Osteoblast (primary cell): Measurements from ENCODE around the gene NF2. TPM values are rescaled to one million over a fixed set of nuclear protein-coding genes. Genes with fewer than 3 reads are reported as not detected.

Experiments used
- DNase-seq: peaks from one replicate; pipeline ENCODE4 v3.0.0; 2011; ENCODE audit warnings: low spot score, mixed read lengths; ENCODE audit not compliant: insufficient read length; ENCODE audit errors: missing footprints
- H2AFZ ChIP-seq: 2 replicates; pipeline ENCODE4 v1.6.0; 2011; ENCODE audit warnings: mild to moderate bottlenecking, low read length
- H3K27ac ChIP-seq: 2 replicates; pipeline ENCODE4 v1.5.1; 2011; ENCODE audit warnings: mild to moderate bottlenecking, low read depth, low read length, moderate library complexity
- H3K27me3 ChIP-seq: 2 replicates; pipeline ENCODE4 v1.6.0; 2012; ENCODE audit warnings: mild to moderate bottlenecking, control low read depth, inconsistent platforms, low read length, moderate library complexity; ENCODE audit not compliant: insufficient read depth
- H3K36me3 ChIP-seq: 2 replicates; pipeline ENCODE4 v1.5.1; 2011; ENCODE audit warnings: mild to moderate bottlenecking, low read length, control low read depth, moderate library complexity; ENCODE audit not compliant: insufficient read depth
- H3K4me1 ChIP-seq: 2 replicates; pipeline ENCODE4 v1.5.1; 2011; ENCODE audit warnings: mild to moderate bottlenecking, low read length, control low read depth, moderate library complexity; ENCODE audit not compliant: insufficient read depth
- H3K4me2 ChIP-seq: 2 replicates; pipeline ENCODE4 v1.6.0; 2011; ENCODE audit warnings: mild to moderate bottlenecking, low read length; ENCODE audit not compliant: insufficient read depth
- H3K4me3 ChIP-seq: fragments of 200-600 bp; sonication (generic); 3 replicates; pipeline ENCODE4 v1.5.1; 2012; ENCODE audit warnings: mild to moderate bottlenecking, low read length, inconsistent platforms; ENCODE audit not compliant: insufficient read depth
- H3K79me2 ChIP-seq: 2 replicates; pipeline ENCODE4 v1.6.0; 2012; ENCODE audit warnings: mild to moderate bottlenecking, low read length, control low read depth, inconsistent platforms; ENCODE audit not compliant: insufficient read depth
- H3K9me3 ChIP-seq: 2 replicates; pipeline ENCODE4 v1.5.1; 2011; ENCODE audit warnings: low read depth, low read length, control low read depth
- H4K20me1 ChIP-seq: 2 replicates; pipeline ENCODE4 v1.6.0; 2012; ENCODE audit warnings: mild to moderate bottlenecking, low read length, control low read depth; ENCODE audit not compliant: insufficient read depth
- total RNA-seq: library from RNA; depleted of rRNA; stranded (reverse); fragments of >200 nt; gene quantifications from 2 replicates; pipeline ENCODE4 v1.2.3, GENCODE V29; 2012
- TF ChIP-seq, protein P1 (sequence below): IDR thresholded peaks from 2 replicates; pipeline ENCODE4 v1.5.1; 2011; ENCODE audit warnings: mild to moderate bottlenecking, low read depth, low read length, moderate library complexity; ENCODE audit errors: extremely low read depth

NF2 gene
- total RNA-seq, 1 donor = 72.7 TPM

GRCh38 chr22:29701155-29701999 is 97.9 kb downstream of the NF2 start:
- Histone ChIP-seq H2AFZ (no peak overlapping the region), H3K4me3 (no peak overlapping the region), H3K27me3 (peaks cover 13% of the 10 kb centered on the region), H4K20me1 (peaks cover 9% of the 10 kb centered on the region), H3K4me2 (no peak overlapping the region), H3K27ac (no peak overlapping the region), H3K36me3 (peaks cover 5% of the 10 kb centered on the region), H3K4me1 (peaks cover 23% of the 10 kb centered on the region), H3K79me2 (no peaks in the 10 kb centered on the region), H3K9me3 (no peaks in the 10 kb centered on the region)
- peak; percentile 65 for DNase-seq
- TF ChIP-seq, protein P1, sequence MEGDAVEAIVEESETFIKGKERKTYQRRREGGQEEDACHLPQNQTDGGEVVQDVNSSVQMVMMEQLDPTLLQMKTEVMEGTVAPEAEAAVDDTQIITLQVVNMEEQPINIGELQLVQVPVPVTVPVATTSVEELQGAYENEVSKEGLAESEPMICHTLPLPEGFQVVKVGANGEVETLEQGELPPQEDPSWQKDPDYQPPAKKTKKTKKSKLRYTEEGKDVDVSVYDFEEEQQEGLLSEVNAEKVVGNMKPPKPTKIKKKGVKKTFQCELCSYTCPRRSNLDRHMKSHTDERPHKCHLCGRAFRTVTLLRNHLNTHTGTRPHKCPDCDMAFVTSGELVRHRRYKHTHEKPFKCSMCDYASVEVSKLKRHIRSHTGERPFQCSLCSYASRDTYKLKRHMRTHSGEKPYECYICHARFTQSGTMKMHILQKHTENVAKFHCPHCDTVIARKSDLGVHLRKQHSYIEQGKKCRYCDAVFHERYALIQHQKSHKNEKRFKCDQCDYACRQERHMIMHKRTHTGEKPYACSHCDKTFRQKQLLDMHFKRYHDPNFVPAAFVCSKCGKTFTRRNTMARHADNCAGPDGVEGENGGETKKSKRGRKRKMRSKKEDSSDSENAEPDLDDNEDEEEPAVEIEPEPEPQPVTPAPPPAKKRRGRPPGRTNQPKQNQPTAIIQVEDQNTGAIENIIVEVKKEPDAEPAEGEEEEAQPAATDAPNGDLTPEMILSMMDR = peak; percentile 14

GRCh38 chr22:29702000-29702930 is 98.8 kb downstream of the NF2 start:
- H2AFZ ChIP-seq = no peak overlapping the region
- H3K36me3 ChIP-seq = peaks cover under 1% of the 10 kb centered on the region
- no peaks in the 10 kb centered on the region for H3K9me3 ChIP-seq
- peaks cover 23% of the 10 kb centered on the region for H3K4me1 ChIP-seq
- DNase-seq = peak; percentile 87
- H3K27ac ChIP-seq = no peak overlapping the region
- no peak overlapping the region for H3K4me3 ChIP-seq
- no peak overlapping the region for H3K4me2 ChIP-seq
- no peaks in the 10 kb centered on the region for H3K79me2 ChIP-seq
- TF ChIP-seq, protein P1 = no peak
- H3K27me3 ChIP-seq = peaks cover 13% of the 10 kb centered on the region
- peaks cover 9% of the 10 kb centered on the region for H4K20me1 ChIP-seq

GRCh38 chr22:29702931-29703501 is 99.6 kb downstream of the NF2 start:
- Histone ChIP-seq H3K79me2 (no peaks in the 10 kb centered on the region), H3K4me2 (no peak overlapping the region), H3K4me1 (peaks cover 23% of the 10 kb centered on the region), H2AFZ (no peak overlapping the region), H3K9me3 (no peaks in the 10 kb centered on the region), H3K4me3 (no peak overlapping the region), H4K20me1 (peaks cover 9% of the 10 kb centered on the region), H3K36me3 (no peaks in the 10 kb centered on the region), H3K27ac (no peak overlapping the region), H3K27me3 (peaks cover 13% of the 10 kb centered on the region)
- TF ChIP-seq, protein P1 = no peak
- peak; percentile 73 for DNase-seq
